IPS-NIHi7 (cell line): Measurements from ENCODE around the gene URGCP.

Experiments used
- DNase-seq: peaks from one replicate; pipeline ENCODE4 v3.0.0; 2012; ENCODE audit warnings: mixed read lengths; ENCODE audit errors: extremely low spot score

URGCP gene

GRCh38 chr7:43876241-43876640 is 30.2 kb downstream of the URGCP start:
- no peak for DNase-seq

- DNase-seq = no peak
These were observed 33.1 kb downstream of the URGCP start for GRCh38 chr7:43873300-43873699.

GRCh38 chr7:43872406-43873110 is 33.8 kb downstream of the URGCP start:
- DNase-seq = no peak

- DNase-seq = no peak
These were observed 35.3 kb downstream of the URGCP start for GRCh38 chr7:43871064-43871463.

- no peak for DNase-seq
These were observed 36.1 kb downstream of the URGCP start for GRCh38 chr7:43870316-43870715.

GRCh38 chr7:43869867-43870240 is 36.5 kb downstream of the URGCP start:
- DNase-seq = no peak

GRCh38 chr7:43869006-43869866 is 37.2 kb downstream of the URGCP start, which contains the start of gene MRPS24:
Gene MRPS24 (minus strand): TSS chr7:43869517. CDS start chr7:43869495, 22 bp downstream.
- peak; percentile 98 for DNase-seq

GRCh38 chr7:43868681-43869005 is 37.8 kb downstream of the URGCP start:
- DNase-seq = no peak

- no peak for DNase-seq
These were observed 38.2 kb downstream of the URGCP start for GRCh38 chr7:43868181-43868580.

- no peak for DNase-seq
These were observed 41.1 kb downstream of the URGCP start for GRCh38 chr7:43865277-43865676.

- no peak for DNase-seq
These were observed 42.3 kb downstream of the URGCP start for GRCh38 chr7:43864126-43864525.

- DNase-seq = no peak
These were observed 49.4 kb downstream of the URGCP start for GRCh38 chr7:43856996-43857395.

- DNase-seq = no peak
These were observed 50.1 kb downstream of the URGCP start for GRCh38 chr7:43856316-43856715.

- no peak for DNase-seq
These were observed 51.2 kb downstream of the URGCP start for GRCh38 chr7:43855176-43855575.

- DNase-seq = no peak
These were observed 54.6 kb downstream of the URGCP start for GRCh38 chr7:43851805-43852204.

GRCh38 chr7:43850348-43851116 is 55.9 kb downstream of the URGCP start:
- no peak for DNase-seq

GRCh38 chr7:43849047-43849446 is 57.3 kb downstream of the URGCP start:
- DNase-seq = no peak

GRCh38 chr7:43847496-43847895 is 58.9 kb downstream of the URGCP start:
- no peak for DNase-seq

- no peak for DNase-seq
These were observed 61.7 kb downstream of the URGCP start for GRCh38 chr7:43844662-43845061.

- DNase-seq = no peak
These were observed 62.1 kb downstream of the URGCP start for GRCh38 chr7:43844257-43844656.

GRCh38 chr7:43843296-43843695 is 63.1 kb downstream of the URGCP start:
- DNase-seq = no peak

GRCh38 chr7:43838201-43838658 is 68.2 kb downstream of the URGCP start:
- no peak for DNase-seq
